Astrocyte (in vitro differentiated cells and primary cell): ENCODE results near the gene ADAMTS17.

Source experiments
- CTCF ChIP-seq: IDR thresholded peaks from 2 replicates; pipeline ENCODE4 v1.5.1; 2011; ENCODE audit warnings: low read depth, mild to moderate bottlenecking, inconsistent platforms, low read length, moderate library complexity; ENCODE audit not compliant: insufficient read depth
- EZH2 ChIP-seq: IDR thresholded peaks from 2 replicates; pipeline ENCODE4 v1.6.1; 2012; ENCODE audit warnings: mild to moderate bottlenecking, low read length, inconsistent platforms; ENCODE audit not compliant: insufficient read depth

GRCh38 chr15:100118546-100118945, 223.2 kb downstream of the ADAMTS17 start:
- no peak for TF ChIP-seq CTCF
- TF ChIP-seq EZH2: no peak
